Femur (tissue), 1 donor: ENCODE data around the gene SIRT4.
"Not testable (repeated sequence)": the region's sequence is repeated elsewhere in the genome, so short reads cannot be mapped to it uniquely, and the experiment has no call there.

Experiments
- DNase-seq: peaks from one replicate; pipeline ENCODE4 v3.0.0-alpha.2; 2017

Gene SIRT4

GRCh38 chr12:120283318-120283717, 18.8 kb upstream of the SIRT4 start:
- no peak for DNase-seq

DNA sequence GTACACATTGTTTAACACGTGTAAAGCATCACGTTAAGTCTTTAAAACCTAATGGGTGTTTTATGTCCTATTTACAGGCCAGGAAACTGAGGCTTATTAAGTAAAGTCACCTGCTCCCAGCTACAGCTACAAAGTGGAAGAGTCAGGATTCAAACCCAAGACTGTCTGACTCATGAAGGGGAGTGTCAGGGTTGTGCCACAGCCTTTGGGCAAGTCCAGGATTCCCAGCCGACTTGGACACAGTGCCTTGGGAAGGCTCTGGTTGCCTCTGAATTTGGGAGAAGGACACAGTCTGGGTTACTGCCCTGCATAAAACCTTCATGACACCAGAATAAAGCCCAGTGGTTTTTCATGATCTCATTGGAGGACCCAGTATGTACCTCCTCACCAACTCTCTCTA, 17.7 kb upstream of the SIRT4 start:
- no peak for DNase-seq

- DNase-seq: no peak
Measured at GRCh38 chr12:120286768-120287490, 15.2 kb upstream of the SIRT4 start.

DNA sequence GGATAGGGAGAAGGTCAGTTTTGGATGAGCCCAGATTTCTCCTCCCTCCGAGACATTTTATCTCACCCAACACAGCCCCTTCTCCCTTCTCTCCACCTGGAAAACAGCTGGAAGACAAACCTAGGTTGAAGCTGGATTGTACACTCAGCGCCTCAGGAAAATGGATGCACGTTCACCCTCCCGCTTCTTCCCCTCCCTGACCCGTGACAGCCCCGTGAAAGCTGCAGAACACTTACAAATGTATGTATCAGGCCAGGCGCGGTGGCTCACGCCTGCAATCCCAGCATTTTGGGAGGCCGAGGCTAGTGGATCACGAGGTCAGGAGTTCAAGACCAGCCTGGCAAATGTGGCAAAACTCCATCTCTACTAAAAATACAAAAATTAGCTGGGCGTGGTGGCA, 14.6 kb upstream of the SIRT4 start:
- no peak for DNase-seq

GRCh38 chr12:120290609-120291305, 11.4 kb upstream of the SIRT4 start:
- DNase-seq: peak; percentile 34

DNA sequence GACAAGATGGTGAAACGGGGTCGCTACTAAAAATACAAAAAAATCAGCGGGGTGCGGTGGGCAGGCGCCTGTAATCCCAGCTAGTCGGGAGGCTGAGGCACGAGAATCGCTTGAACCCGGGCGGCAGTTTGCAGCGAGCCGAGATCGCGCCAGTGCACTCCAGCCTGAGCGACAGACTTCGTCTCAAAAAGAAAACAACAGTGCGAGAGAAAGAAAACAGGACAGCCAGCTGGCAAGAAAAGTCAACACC, 9.8 kb upstream of the SIRT4 start:
- no peak for DNase-seq

- DNase-seq: peak; percentile 87
Measured at GRCh38 chr12:120292661-120293531, 9.2 kb upstream of the SIRT4 start, which contains the start of gene RNU4-1. RNU4-1 (minus strand) TSS chr12:120293237.

DNA sequence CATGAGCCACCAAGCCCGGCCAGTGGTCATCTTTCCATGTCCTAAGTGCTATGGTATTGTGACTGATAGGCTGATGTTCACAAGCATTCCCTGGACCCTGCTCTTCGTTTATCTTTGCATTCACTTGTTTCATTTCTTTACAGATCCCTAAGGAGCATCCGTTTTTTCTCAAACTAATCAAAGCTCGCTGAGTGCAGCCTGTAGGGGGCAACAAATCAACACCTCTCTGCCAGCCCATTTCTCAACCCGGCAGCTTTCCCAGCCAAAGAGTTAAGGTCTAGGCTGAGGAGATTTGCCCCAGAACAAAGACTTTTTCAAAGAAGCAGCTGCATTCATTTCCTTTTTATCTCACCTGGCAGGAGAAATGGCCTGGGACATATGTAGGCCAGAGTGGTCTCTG, 12.1 kb downstream of the SIRT4 start:
- DNase-seq: no peak

GRCh38 chr12:120316798-120317223, 14.7 kb downstream of the SIRT4 start:
- DNase-seq: no peak

DNA sequence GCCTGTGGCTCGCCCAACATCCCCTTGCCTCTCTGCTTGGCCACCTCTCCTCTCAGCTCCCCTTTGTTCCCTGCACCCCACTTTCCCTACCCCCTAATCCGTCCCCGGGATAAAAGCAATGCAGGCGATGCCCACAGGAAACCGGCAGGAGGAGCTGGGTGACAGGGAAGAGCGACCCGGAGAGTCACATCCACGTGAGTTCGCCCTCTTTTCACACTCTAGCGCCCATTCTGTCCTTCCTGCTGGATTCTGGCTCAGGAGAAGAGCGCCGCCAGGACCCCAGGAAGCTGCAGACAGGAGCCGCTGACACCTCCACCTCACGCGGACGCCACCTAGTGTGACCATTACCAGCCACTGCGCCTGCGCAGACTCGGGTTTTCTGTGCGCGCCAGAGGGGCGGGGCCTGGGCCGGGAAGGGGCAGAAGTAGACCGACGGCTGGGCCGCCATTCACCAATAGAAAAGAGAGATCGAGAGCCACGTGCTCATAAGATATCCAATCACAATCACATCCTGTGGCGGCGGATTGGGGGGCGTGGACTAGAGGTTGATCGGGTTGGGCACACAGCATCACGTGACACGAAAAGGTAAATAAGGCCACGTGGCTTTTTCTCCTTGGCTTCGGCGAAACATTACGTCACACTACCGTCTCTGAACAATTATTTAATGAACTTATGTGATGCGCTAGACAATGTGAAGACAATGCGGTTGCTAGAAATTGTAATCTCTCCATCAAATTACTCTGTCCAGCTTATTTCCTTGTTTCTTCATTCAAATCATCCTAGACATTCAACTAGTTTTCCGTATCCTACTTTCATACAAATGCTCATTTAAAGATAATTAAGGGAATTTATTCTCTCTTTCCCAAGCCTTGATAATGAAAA, 15.3 kb downstream of the SIRT4 start:
- DNase-seq: peak; percentile 99

DNA sequence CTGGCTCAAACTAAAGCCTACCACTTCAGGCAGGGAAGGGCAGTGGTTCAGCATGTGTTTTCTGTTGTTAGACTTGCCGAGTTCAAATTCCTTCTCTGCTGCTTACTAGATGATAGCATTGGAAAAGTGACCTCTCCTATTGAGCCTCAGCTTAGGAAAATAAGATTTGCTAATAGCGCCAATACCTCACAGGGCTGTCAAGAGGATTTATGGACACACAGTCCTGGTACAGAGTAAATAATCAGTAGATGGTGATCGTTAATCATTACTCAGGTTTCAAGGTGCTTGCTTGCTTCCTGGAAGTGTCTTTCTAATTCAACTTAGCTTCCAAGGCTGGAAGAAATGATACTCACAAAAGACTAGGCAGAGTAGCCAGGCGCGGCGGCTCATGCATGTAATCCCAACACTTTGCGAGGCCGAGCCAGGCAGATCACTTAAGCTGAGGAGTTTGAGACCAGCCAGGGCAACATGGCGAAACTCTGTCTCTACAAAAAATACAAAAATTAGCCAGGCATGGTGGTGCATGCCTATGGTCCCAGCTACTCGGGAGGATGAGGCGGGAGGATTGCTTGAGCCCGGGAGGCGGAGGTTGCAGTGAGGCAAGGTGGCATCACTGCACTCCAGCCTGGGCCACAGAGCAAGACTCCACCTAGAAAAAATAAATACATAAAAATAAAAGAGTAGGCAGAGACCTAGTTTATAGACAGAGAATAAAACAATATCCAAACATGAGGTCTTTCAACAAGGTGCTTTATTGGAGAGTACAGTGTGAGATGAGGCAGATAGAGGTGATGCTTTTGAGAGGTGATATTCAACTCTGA, 19.5 kb downstream of the SIRT4 start:
- DNase-seq: no peak

- DNase-seq: no peak
Measured at GRCh38 chr12:120323772-120324171, 21.7 kb downstream of the SIRT4 start.

- DNase-seq: no peak
Measured at GRCh38 chr12:120324841-120325417, 22.8 kb downstream of the SIRT4 start.

DNA sequence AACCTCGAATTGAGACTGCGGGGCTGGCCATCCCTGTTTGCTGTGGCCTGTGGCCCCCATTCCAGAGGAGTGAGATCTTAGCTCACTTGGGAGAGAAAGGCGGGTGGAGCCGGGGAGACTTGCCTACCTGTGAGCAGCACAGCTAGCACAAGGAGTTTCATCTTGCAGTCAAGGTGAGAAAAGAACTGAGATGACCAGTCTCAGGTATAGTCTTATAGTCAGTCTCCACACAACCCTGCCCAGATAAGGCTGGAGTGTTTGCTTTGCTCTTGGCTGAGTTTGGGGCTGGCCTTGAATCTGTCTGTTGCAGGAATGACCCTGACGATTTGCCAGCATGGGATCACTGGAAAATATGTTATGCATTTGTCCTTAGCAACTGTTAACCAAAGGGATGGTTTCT, 25.5 kb downstream of the SIRT4 start, which contains the start of gene PLA2G1B:
TSS of gene PLA2G1B (minus strand) at position 187 of the 400 bp plus-strand sequence. CDS start at position 161, 26 bp downstream.
- no peak for DNase-seq

DNA sequence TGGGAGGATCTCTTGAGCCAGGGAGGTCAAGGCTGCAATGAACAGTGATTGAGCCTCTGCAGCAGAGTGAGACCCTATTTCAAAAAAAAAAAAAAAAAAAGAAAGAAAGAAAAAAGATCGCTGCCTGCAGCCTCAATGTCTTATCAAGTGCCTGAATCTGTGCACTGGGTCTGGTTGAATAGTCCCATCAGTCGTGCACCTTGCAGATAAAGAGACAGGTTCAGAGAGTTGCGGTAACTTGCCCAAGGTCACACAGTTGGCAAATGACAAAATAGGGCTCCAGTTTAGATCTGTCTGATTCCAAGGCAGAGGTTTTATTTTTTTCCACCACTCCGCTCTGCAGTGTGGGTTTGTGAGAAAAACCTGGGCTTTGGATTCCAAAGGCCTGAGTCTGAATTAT, 26.1 kb downstream of the SIRT4 start:
- DNase-seq: no peak

GRCh38 chr12:120331390-120331789, 29.3 kb downstream of the SIRT4 start:
- no peak for DNase-seq

GRCh38 chr12:120332041-120332440, 29.9 kb downstream of the SIRT4 start:
- DNase-seq: no peak

GRCh38 chr12:120332523-120332922, 30.4 kb downstream of the SIRT4 start:
- DNase-seq: no peak

DNA sequence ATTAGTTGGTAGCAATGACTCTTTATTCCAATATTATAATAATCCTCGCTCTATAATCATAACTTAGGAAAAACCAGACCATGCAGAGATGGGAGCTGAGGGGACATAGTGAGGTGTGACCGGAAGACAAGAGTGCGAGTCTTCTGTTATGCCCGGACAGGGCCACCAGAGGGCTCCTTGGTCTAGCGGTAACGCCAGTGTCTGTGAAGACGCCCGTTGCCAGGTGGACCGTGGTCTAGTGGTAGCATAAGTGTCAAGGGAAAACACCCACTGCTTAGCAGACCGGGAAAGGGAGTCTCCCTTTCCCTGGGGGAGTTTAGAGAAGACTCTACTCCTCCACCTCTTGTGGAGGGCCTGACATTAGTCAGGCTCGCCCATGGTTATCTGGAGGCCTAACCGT, 33.3 kb downstream of the SIRT4 start:
- DNase-seq: peak; percentile 47

GRCh38 chr12:120336392-120336791, 34.3 kb downstream of the SIRT4 start:
- not testable (repeated sequence) for DNase-seq

- DNase-seq: no peak
Measured at GRCh38 chr12:120337730-120338129, 35.6 kb downstream of the SIRT4 start.
